Right renal cortex interstitium (tissue), 3 donors: ENCODE data around the gene RNPEPL1. TPM values are rescaled to one million over a fixed set of nuclear protein-coding genes. Genes with fewer than 3 reads are reported as not detected.
"Not testable (repeated sequence)": the region's sequence is repeated elsewhere in the genome, so short reads cannot be mapped to it uniquely, and the experiment has no call there.

Experiments
- DNase-seq, 3 donors: peaks; one replicate each; pipeline ENCODE4 v3.0.0-alpha.2; 2013; ENCODE audit warnings: low read depth in 3 of 3, low spot score in 2 of 3
- polyA plus RNA-seq, 3 donors: library from polyadenylated mRNA; unstranded; fragments of 120-200 nt; gene quantifications; one replicate each; pipeline ENCODE4 v1.2.1, GENCODE V29; 2013; ENCODE audit not compliant: insufficient read length in 3 of 3

Gene RNPEPL1
- polyA plus RNA-seq, 3 donors: 21.0 to 27.7 (median 25.5) TPM

- DNase-seq: no peak
Observed at GRCh38 chr2:240602266-240603050, 34.2 kb downstream of the RNPEPL1 start.

GRCh38 chr2:240603081-240603835, 35.0 kb downstream of the RNPEPL1 start:
- no peak for DNase-seq

GRCh38 chr2:240603846-240604245, 35.6 kb downstream of the RNPEPL1 start:
- DNase-seq: no peak

- DNase-seq: peak in 2 of 3 donors; percentile 31 to 56
Observed at GRCh38 chr2:240604291-240604938, 36.1 kb downstream of the RNPEPL1 start.

GRCh38 chr2:240604939-240605716, 36.8 kb downstream of the RNPEPL1 start:
- no peak for DNase-seq

GRCh38 chr2:240605867-240606743, 37.8 kb downstream of the RNPEPL1 start:
- DNase-seq: no peak

GRCh38 chr2:240611601-240612210, 43.4 kb downstream of the RNPEPL1 start:
- no peak for DNase-seq

- DNase-seq: no peak
Observed at GRCh38 chr2:240613781-240614180, 45.5 kb downstream of the RNPEPL1 start.

- DNase-seq: no peak
Observed at GRCh38 chr2:240614391-240614790, 46.1 kb downstream of the RNPEPL1 start.

- DNase-seq: no peak
Observed at GRCh38 chr2:240615396-240615795, 47.1 kb downstream of the RNPEPL1 start.

GRCh38 chr2:240615820-240616547, 47.7 kb downstream of the RNPEPL1 start:
- no peak for DNase-seq

- not testable (repeated sequence) for DNase-seq
Observed at GRCh38 chr2:240616860-240617666, 48.8 kb downstream of the RNPEPL1 start.

GRCh38 chr2:240618776-240619175, 50.5 kb downstream of the RNPEPL1 start:
- no peak for DNase-seq

GRCh38 chr2:240619506-240620148, 51.3 kb downstream of the RNPEPL1 start:
- no peak for DNase-seq

GRCh38 chr2:240620149-240620731, 52.0 kb downstream of the RNPEPL1 start:
- no peak for DNase-seq

- DNase-seq: no peak
Observed at GRCh38 chr2:240620859-240621258, 52.6 kb downstream of the RNPEPL1 start.

- DNase-seq: no peak
Observed at GRCh38 chr2:240622060-240622411, 53.8 kb downstream of the RNPEPL1 start.
